PFSK-1 (cell line): ENCODE measurements around the gene RNF26.

Experiments
- FOXP2 ChIP-seq: optimal IDR thresholded peaks from 2 replicates; pipeline ENCODE3; 2011; ENCODE audit warnings: borderline replicate concordance, control low read depth, inconsistent platforms; ENCODE audit not compliant: insufficient read depth; ENCODE audit errors: extremely low read length, extremely low read depth
- POLR2AphosphoS5 ChIP-seq: IDR thresholded peaks from 2 replicates; pipeline ENCODE4 v1.6.1; 2012; ENCODE audit warnings: low read depth, mild to moderate bottlenecking, control low read depth, low read length, moderate library complexity
- SIN3A ChIP-seq: IDR thresholded peaks from 2 replicates; pipeline ENCODE4 v1.6.1; 2012; ENCODE audit warnings: mild to moderate bottlenecking, low read length, moderate library complexity, borderline replicate concordance; ENCODE audit not compliant: insufficient read depth
- TAF1 ChIP-seq: IDR thresholded peaks from 2 replicates; pipeline ENCODE4 v1.6.1; 2012; ENCODE audit warnings: low read length, control low read depth, borderline replicate concordance; ENCODE audit not compliant: insufficient read depth
- TF ChIP-seq, protein P1 (sequence below), 2 experiments: IDR thresholded peaks; 2 replicates each; pipeline versions ENCODE4 v1.6.1 to v1.8.0; 2011 to 2012; ENCODE audit warnings: low read depth in 2 of 2, low read length in 2 of 2, control low read depth in 1 of 2, inconsistent platforms in 1 of 2, mild to moderate bottlenecking in 1 of 2, moderate library complexity in 1 of 2; ENCODE audit not compliant: insufficient read depth in 1 of 2

The RNF26 gene

DNA sequence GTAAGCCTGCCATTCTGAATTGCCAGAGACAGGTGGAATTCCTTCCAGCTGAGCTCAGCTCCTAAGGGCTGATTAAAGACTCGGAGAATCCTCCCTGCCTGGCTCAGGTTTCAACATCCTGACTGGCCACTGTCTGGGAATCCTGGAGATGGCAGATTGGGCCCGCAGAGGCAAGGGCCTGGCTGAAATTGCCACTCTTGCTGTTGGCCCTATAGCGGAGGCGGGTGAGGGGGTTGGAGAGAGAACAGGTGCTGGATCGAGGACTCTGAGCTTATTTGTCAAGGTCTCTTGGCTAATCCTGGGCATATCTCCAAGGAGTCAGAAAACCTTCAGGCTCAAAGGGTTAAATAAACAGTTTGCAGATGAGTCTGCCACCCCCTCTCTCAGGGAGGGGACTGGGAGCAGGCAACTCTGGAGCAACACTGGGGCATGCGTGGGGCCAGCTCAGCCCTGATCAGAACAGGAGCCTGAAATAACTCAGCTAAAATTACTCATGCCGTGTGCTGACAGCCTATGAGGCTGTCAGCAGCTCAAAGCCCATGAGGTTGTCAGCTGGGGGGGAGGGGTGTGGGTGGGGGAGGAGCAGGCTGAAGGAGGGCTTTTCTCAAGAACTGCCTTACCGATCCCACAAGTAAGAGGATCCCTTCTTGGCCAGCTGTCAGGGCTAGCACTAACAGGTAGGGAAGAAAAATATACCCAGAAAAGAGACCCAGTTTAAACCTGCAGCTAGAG lies 26.9 kb downstream of the RNF26 start:
- TF ChIP-seq, protein P1, sequence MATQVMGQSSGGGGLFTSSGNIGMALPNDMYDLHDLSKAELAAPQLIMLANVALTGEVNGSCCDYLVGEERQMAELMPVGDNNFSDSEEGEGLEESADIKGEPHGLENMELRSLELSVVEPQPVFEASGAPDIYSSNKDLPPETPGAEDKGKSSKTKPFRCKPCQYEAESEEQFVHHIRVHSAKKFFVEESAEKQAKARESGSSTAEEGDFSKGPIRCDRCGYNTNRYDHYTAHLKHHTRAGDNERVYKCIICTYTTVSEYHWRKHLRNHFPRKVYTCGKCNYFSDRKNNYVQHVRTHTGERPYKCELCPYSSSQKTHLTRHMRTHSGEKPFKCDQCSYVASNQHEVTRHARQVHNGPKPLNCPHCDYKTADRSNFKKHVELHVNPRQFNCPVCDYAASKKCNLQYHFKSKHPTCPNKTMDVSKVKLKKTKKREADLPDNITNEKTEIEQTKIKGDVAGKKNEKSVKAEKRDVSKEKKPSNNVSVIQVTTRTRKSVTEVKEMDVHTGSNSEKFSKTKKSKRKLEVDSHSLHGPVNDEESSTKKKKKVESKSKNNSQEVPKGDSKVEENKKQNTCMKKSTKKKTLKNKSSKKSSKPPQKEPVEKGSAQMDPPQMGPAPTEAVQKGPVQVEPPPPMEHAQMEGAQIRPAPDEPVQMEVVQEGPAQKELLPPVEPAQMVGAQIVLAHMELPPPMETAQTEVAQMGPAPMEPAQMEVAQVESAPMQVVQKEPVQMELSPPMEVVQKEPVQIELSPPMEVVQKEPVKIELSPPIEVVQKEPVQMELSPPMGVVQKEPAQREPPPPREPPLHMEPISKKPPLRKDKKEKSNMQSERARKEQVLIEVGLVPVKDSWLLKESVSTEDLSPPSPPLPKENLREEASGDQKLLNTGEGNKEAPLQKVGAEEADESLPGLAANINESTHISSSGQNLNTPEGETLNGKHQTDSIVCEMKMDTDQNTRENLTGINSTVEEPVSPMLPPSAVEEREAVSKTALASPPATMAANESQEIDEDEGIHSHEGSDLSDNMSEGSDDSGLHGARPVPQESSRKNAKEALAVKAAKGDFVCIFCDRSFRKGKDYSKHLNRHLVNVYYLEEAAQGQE (IDR thresholded peaks at IDR 0.05; ENCODE audit: insufficient read depth in 1 of 2, low read depth in 2 of 2, low read length in 2 of 2) = no peak
- TF ChIP-seq SIN3A (no peak), TAF1 (no peak), POLR2AphosphoS5 (no peak), FOXP2 (no peak)

DNA sequence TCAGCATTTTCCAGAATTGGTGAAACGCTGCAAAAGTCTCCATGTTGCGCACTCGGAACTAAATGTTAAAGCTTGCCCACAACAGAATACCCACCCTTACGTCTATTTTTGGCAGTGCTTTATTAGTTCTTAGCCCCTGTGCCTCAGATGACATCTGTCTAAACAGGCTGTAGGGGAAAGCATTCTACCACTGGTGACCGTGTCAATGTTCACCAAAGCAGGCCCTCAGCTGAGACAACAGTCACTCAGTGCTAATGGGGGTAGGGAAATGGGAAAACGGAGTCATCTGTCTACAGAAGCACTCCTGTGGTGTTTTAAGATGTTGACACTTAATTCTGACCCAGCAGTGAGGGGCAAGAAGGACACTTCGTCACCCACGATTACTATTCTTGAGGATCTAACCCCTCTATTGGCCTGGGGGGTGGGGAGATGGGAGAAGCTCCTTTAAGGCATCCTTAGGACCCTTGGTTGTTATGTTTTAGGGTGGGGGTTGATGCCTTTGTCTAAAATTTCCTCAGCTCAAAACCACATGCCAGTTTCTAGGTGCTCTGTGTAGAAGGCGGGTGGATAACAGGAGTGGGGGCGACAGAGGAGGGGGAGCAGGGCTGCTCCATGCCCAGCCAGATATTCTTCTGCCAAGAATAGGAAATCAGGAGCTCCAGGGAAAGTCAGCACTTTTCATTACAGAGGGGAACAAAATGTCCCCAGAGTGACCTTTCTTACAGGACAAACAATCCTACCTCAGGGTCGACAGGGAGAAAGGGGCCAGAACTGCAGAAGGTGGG lies 27.8 kb downstream of the RNF26 start:
- no peak for TF ChIP-seq TAF1
- no peak for TF ChIP-seq FOXP2
- no peak for TF ChIP-seq SIN3A
- TF ChIP-seq, protein P1 (IDR thresholded peaks at IDR 0.05; ENCODE audit: insufficient read depth in 1 of 2, low read depth in 2 of 2, low read length in 2 of 2) = no peak
- TF ChIP-seq POLR2AphosphoS5 = no peak

DNA sequence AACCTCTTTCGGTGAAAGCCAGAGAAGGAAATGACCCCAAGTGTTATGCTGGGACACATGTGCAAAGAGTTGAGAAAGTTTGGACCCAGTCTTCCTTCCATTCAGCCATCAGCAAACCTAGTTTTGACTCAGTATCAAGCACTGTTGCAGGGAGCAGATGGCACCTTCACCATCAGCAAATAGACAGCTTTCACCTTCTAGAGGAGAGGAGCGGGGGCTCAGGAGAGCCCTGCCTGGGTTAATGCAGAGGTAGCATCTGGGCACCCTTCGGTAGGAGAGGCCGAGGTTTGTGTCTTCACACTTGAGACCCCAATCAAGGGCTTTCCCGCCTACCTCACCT lies 28.4 kb downstream of the RNF26 start:
- no peak for TF ChIP-seq POLR2AphosphoS5
- TF ChIP-seq, protein P1 (IDR thresholded peaks at IDR 0.05; ENCODE audit: insufficient read depth in 1 of 2, low read depth in 2 of 2, low read length in 2 of 2) = no peak
- no peak for TF ChIP-seq TAF1
- TF ChIP-seq FOXP2 = no peak
- no peak for TF ChIP-seq SIN3A

DNA sequence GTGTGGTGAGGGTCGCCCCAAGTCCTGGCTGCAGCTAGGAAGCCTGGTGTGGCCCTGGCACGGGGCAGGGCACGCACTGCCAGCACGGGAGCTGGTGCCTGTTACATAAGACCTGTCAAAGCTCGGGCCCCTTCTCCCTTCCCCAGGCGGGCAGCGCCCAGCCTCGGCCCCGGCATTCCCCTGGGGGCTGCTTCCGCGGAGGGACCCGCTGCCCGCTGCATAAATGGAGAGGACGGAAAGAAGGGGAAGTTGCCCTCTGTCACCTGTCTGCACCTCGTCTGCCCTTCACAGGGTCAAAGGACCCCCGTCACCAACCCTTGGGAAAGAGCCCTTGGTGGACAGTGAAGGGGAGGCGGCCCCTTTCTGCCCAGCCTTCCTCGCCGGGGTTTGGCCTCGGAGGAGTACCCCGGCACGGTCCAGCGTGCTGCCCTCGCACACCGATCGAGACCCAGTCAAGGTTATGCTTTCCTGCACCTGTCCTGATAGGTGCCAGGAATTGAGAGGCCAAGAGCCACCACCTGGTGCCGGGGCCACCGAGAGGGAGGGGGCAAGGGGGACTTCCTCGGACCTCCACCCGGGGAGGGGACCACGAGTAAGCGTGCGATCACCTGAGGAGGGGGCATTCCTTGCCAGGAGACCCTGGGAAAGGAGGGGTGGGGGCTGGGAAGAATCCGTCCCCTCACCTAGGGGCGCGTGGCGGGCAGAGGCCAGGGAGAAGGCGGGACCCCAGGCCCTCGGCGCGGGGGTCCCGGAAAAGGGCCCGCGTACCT lies 28.9 kb downstream of the RNF26 start:
- TF ChIP-seq POLR2AphosphoS5 (no peak), FOXP2 (no peak), TAF1 (no peak), SIN3A (no peak)
- TF ChIP-seq, protein P1 (IDR thresholded peaks at IDR 0.05; ENCODE audit: insufficient read depth in 1 of 2, low read depth in 2 of 2, low read length in 2 of 2) = no peak
